Measurements from ENCODE around the gene IDH3B. TPM values are rescaled to one million over a fixed set of nuclear protein-coding genes. Genes with fewer than 3 reads are reported as not detected.

Gene IDH3B
- total RNA-seq, 2 donors from 2014 or later = 89.9 to 91.7 TPM

GRCh38 chr20:2699775-2700413 is 35.9 kb upstream of the IDH3B start:
- Histone ChIP-seq H3K9me3 (ENCODE audit: control insufficient read depth, low read length) (no peaks in the 10 kb centered on the region), H3K9ac (ENCODE audit: extremely low read depth, low read length, poor library complexity, severe bottlenecking) (no peak overlapping the region), H3K36me3 (ENCODE audit: control insufficient read depth, insufficient read depth, low read length) (no peaks in the 10 kb centered on the region), H3K4me1 (ENCODE audit: control insufficient read depth, insufficient read depth, low read length) (no peaks in the 10 kb centered on the region), H3K4me3 (ENCODE audit: low read length) (no peak overlapping the region), H3K27me3 (ENCODE audit: control insufficient read depth, insufficient read depth, low read length, poor library complexity, severe bottlenecking) (peaks cover 68% of the 10 kb centered on the region), H3K27ac (ENCODE audit: low read depth, low read length) (no peak overlapping the region)
- Mint-ChIP-seq H3K4me1 (peaks cover 13% of the 10 kb centered on the region), H3K27ac (no peak overlapping the region), H3K36me3 (ENCODE audit: low read depth) (no peaks in the 10 kb centered on the region), H3K4me3 (no peak overlapping the region), H3K9me3 (no peaks in the 10 kb centered on the region), H3K27me3 (ENCODE audit: insufficient read depth) (peaks cover 92% of the 10 kb centered on the region)
- no peak for TF ChIP-seq CTCF (conservative IDR thresholded peaks at IDR 0.05)
- DNase-seq = no peak
- 69 to 70% methylated on average over 5 of the region's 5 CpGs for WGBS, 2 experiments (ENCODE audit: insufficient coverage in 1 of 2, insufficient read length in 1 of 2)

- Mint-ChIP-seq H3K27me3 (ENCODE audit: insufficient read depth) (peaks cover 94% of the 10 kb centered on the region), H3K9me3 (no peaks in the 10 kb centered on the region), H3K4me3 (no peak overlapping the region), H3K36me3 (ENCODE audit: low read depth) (no peaks in the 10 kb centered on the region), H3K4me1 (peaks cover 14% of the 10 kb centered on the region), H3K27ac (no peak overlapping the region)
- Histone ChIP-seq H3K4me1 (ENCODE audit: control insufficient read depth, insufficient read depth, low read length) (no peaks in the 10 kb centered on the region), H3K9me3 (ENCODE audit: control insufficient read depth, low read length) (no peaks in the 10 kb centered on the region), H3K27me3 (ENCODE audit: control insufficient read depth, insufficient read depth, low read length, poor library complexity, severe bottlenecking) (peaks cover 70% of the 10 kb centered on the region), H3K27ac (ENCODE audit: low read depth, low read length) (peak overlapping the region; percentile 21), H3K4me3 (ENCODE audit: low read length) (no peak overlapping the region), H3K9ac (ENCODE audit: extremely low read depth, low read length, poor library complexity, severe bottlenecking) (no peak overlapping the region), H3K36me3 (ENCODE audit: control insufficient read depth, insufficient read depth, low read length) (no peaks in the 10 kb centered on the region)
- no peak for TF ChIP-seq CTCF (conservative IDR thresholded peaks at IDR 0.05)
- 80% methylated on average over 4 of the region's 4 CpGs; no CpG with 5 or more reads in 1 of the 2 experiments for WGBS, 2 experiments (ENCODE audit: insufficient coverage in 1 of 2, insufficient read length in 1 of 2)
- DNase-seq = no peak
These were observed 34.9 kb upstream of the IDH3B start for GRCh38 chr20:2698912-2699311.

DNA sequence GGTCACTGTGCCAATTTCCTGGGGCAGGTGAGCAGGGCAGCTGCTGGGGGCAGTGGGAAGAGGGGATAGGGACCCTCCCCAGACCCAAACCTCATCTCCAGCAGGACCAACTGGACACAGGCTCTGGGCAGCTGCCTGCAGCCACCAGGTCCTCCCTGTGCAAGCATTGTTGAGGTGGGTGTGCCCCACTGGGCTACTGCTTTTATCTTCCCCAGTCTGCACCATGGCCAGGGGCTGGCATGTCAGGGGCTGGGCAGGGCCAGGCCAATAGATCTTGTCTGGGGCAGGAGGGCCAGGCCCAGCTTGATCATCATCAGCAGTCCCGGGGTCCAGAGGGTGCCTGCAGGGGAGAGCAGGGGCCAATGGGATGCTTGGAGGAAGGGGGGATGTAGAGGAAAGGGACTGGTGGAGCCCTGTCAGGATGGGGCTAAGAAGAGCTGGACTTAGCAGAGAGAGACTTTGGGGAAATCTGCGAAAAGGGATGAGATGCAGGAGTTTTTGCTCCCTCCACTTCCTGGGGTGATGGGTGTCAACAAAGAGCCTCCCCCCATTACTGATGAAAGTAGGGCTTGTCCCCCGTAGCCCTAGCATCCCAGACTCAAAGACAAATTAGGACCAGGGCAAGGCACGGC is 34.3 kb upstream of the IDH3B start:
- Histone ChIP-seq H3K4me1 (ENCODE audit: control insufficient read depth, insufficient read depth, low read length) (no peaks in the 10 kb centered on the region), H3K36me3 (ENCODE audit: control insufficient read depth, insufficient read depth, low read length) (no peaks in the 10 kb centered on the region), H3K4me3 (ENCODE audit: low read length) (no peak overlapping the region), H3K9ac (ENCODE audit: extremely low read depth, low read length, poor library complexity, severe bottlenecking) (no peak overlapping the region), H3K27me3 (ENCODE audit: control insufficient read depth, insufficient read depth, low read length, poor library complexity, severe bottlenecking) (peaks cover 76% of the 10 kb centered on the region), H3K9me3 (ENCODE audit: control insufficient read depth, low read length) (no peaks in the 10 kb centered on the region), H3K27ac (ENCODE audit: low read depth, low read length) (peak overlapping the region; percentile 44)
- DNase-seq = no peak
- H3K4me1 Mint-ChIP-seq = peaks cover 14% of the 10 kb centered on the region
- no peaks in the 10 kb centered on the region for H3K9me3 Mint-ChIP-seq
- peaks cover 94% of the 10 kb centered on the region for H3K27me3 Mint-ChIP-seq (ENCODE audit: insufficient read depth)
- no peak overlapping the region for H3K4me3 Mint-ChIP-seq
- no peak overlapping the region for H3K27ac Mint-ChIP-seq
- H3K36me3 Mint-ChIP-seq (ENCODE audit: low read depth) = no peaks in the 10 kb centered on the region
- TF ChIP-seq CTCF (conservative IDR thresholded peaks at IDR 0.05) = no peak
- 72 to 94% methylated on average over 2 to 4 of the region's 4 CpGs for WGBS, 2 experiments (ENCODE audit: insufficient coverage in 1 of 2, insufficient read length in 1 of 2)
